Measurements from ENCODE around the gene P3H2.

The P3H2 gene

DNA sequence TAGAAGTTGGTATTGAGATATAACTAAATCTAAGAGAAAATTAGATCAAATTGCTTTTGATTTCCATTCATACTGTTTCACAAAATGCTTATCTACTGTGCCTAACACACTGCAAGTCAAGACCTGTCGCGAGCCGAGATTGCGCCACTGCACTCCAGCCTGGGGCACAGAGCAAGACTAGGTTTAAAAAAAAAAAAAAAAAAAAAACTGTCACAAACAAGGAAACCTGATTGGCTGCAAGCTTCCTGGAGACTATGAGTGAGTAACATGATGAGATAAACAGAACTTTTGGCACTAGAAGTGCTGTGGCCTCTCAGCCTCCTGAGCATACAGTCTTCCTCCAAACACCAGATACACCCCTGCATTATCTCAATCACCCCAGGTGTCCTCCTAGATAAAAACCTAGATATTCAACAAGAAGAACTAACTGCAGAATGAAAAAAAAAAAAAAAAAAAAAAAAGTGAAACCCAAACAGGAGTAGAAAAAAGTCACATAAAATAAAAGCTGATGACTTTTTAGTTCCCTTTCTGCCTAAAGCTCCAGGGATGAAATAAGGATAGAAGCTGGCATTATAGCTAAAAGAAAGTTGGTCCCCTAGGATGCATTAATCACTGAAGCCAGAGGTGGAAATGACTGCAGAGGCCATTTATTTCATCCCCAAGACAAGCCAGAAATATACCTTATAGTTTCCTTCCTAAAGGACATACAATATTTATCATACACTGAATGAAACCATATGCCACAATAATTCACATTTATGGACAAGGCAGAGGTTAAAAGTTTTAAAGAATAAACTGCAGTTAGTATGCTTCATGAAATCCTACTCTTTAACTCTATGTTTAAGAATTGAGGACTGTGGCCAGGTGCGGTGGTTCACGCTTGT, 82.4 kb downstream of the P3H2 start:
- TF ChIP-seq GLIS3 (CRISPR knock-in tag; IDR thresholded peaks at IDR 0.05) (no peak), ZNF70 (CRISPR knock-in tag; IDR thresholded peaks at IDR 0.05) (no peak), ZFP30 (CRISPR knock-in tag; IDR thresholded peaks at IDR 0.05) (no peak), TCF4 (CRISPR knock-in tag; IDR thresholded peaks at IDR 0.05; ENCODE audit: borderline replicate concordance) (no peak), POU6F1 (CRISPR knock-in tag; IDR thresholded peaks at IDR 0.05; ENCODE audit: borderline replicate concordance, low read depth) (no peak), TSHZ2 (CRISPR knock-in tag; IDR thresholded peaks at IDR 0.05) (no peak), OSR1 (CRISPR knock-in tag; IDR thresholded peaks at IDR 0.05) (no peak), PPARA (CRISPR knock-in tag; IDR thresholded peaks at IDR 0.05; ENCODE audit: borderline replicate concordance) (no peak), ZC3H10 (CRISPR knock-in tag; IDR thresholded peaks at IDR 0.05) (no peak), ARNTL (CRISPR knock-in tag; IDR thresholded peaks at IDR 0.05; ENCODE audit: borderline replicate concordance, low read depth) (no peak), ZFP3 (CRISPR knock-in tag; IDR thresholded peaks at IDR 0.05) (no peak), SNAI2 (CRISPR knock-in tag; IDR thresholded peaks at IDR 0.05) (no peak), TOX (CRISPR knock-in tag; IDR thresholded peaks at IDR 0.05; ENCODE audit: borderline replicate concordance) (no peak), BACH2 (CRISPR knock-in tag; IDR thresholded peaks at IDR 0.05; ENCODE audit: borderline replicate concordance) (no peak), CREB5 (CRISPR knock-in tag; IDR thresholded peaks at IDR 0.05; ENCODE audit: low read depth) (no peak), ISL1 (CRISPR knock-in tag; IDR thresholded peaks at IDR 0.05) (no peak), RARB (CRISPR knock-in tag; IDR thresholded peaks at IDR 0.05) (no peak), ZNF565 (CRISPR knock-in tag; conservative IDR thresholded peaks at IDR 0.05; ENCODE audit: low read depth) (no peak), ESRRG (CRISPR knock-in tag; IDR thresholded peaks at IDR 0.05) (no peak)
- TF ChIP-seq, protein P1, sequence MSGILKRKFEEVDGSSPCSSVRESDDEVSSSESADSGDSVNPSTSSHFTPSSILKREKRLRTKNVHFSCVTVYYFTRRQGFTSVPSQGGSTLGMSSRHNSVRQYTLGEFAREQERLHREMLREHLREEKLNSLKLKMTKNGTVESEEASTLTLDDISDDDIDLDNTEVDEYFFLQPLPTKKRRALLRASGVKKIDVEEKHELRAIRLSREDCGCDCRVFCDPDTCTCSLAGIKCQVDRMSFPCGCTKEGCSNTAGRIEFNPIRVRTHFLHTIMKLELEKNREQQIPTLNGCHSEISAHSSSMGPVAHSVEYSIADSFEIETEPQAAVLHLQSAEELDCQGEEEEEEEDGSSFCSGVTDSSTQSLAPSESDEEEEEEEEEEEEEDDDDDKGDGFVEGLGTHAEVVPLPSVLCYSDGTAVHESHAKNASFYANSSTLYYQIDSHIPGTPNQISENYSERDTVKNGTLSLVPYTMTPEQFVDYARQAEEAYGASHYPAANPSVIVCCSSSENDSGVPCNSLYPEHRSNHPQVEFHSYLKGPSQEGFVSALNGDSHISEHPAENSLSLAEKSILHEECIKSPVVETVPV (CRISPR knock-in tag; IDR thresholded peaks at IDR 0.05) = no peak
- peak; percentile 73 for ATAC-seq

- peak; percentile 27; the same call in 1 of the 3 replicates for ATAC-seq
- TF ChIP-seq ISL1 (CRISPR knock-in tag; IDR thresholded peaks at IDR 0.05) (peak; percentile 26; the same call in 1 of the 2 replicates), TOX (CRISPR knock-in tag; IDR thresholded peaks at IDR 0.05; ENCODE audit: borderline replicate concordance) (no peak), ZNF565 (CRISPR knock-in tag; conservative IDR thresholded peaks at IDR 0.05; ENCODE audit: low read depth) (no peak)
These were observed 84.1 kb downstream of the P3H2 start for GRCh38 chr3:190036631-190037030.

GRCh38 chr3:190034446-190034845, 86.3 kb downstream of the P3H2 start:
- ATAC-seq = no peak
- TF ChIP-seq CREB5 (CRISPR knock-in tag; IDR thresholded peaks at IDR 0.05; ENCODE audit: low read depth) = no peak
- TF ChIP-seq ISL1 (CRISPR knock-in tag; IDR thresholded peaks at IDR 0.05) = no peak
- no peak for TF ChIP-seq ZNF70 (CRISPR knock-in tag; IDR thresholded peaks at IDR 0.05)
- TF ChIP-seq PPARA (CRISPR knock-in tag; IDR thresholded peaks at IDR 0.05; ENCODE audit: borderline replicate concordance) = no peak
